Measurements from ENCODE around the gene SULT6B1.
"Not testable (repeated sequence)": the region's sequence is repeated elsewhere in the genome, so short reads cannot be mapped to it uniquely, and the experiment has no call there.

The SULT6B1 gene

GRCh38 chr2:37195862-37196319 is 7.4 kb upstream of the SULT6B1 start:
- not testable (repeated sequence) for DNase-seq

- no peak for DNase-seq
These were observed 4.1 kb upstream of the SULT6B1 start for GRCh38 chr2:37192551-37192950.

GRCh38 chr2:37191747-37192146 is 3.3 kb upstream of the SULT6B1 start:
- DNase-seq = no peak

- DNase-seq = no peak
These were observed 2.8 kb upstream of the SULT6B1 start for GRCh38 chr2:37191253-37191652.

GRCh38 chr2:37190290-37190689 is 1.8 kb upstream of the SULT6B1 start:
- no peak for DNase-seq

- peak; percentile 78 to 81 (median 81) for DNase-seq
These were observed 1.1 kb upstream of the SULT6B1 start for GRCh38 chr2:37189452-37190153.

GRCh38 chr2:37181726-37182684 is 6.5 kb downstream of the SULT6B1 start:
- DNase-seq = no peak

- no peak for DNase-seq
These were observed 7.8 kb downstream of the SULT6B1 start for GRCh38 chr2:37180640-37181039.

GRCh38 chr2:37180006-37180639 is 8.3 kb downstream of the SULT6B1 start:
- DNase-seq = no peak

- no peak for DNase-seq
These were observed 14.7 kb downstream of the SULT6B1 start for GRCh38 chr2:37173741-37174140.

- DNase-seq = no peak
These were observed 16.9 kb downstream of the SULT6B1 start for GRCh38 chr2:37171624-37171950.

- DNase-seq = peak; percentile 54 to 65 (median 63)
These were observed 20.1 kb downstream of the SULT6B1 start for GRCh38 chr2:37168217-37168981.

GRCh38 chr2:37167636-37168180 is 20.8 kb downstream of the SULT6B1 start:
- DNase-seq = no peak

GRCh38 chr2:37164757-37165156 is 23.7 kb downstream of the SULT6B1 start:
- no peak for DNase-seq

- DNase-seq = peak; percentile 94 to 95 (median 95)
These were observed 31.4 kb downstream of the SULT6B1 start, which contains the start of gene EIF2AK2 for GRCh38 chr2:37156857-37157714. TSS of gene EIF2AK2 (minus strand) at chr2:37156980. CDS start at chr2:37147806, 9,174 bp downstream.

- peak; percentile 51 to 61 (median 58) for DNase-seq
These were observed 32.2 kb downstream of the SULT6B1 start for GRCh38 chr2:37156071-37156856.

GRCh38 chr2:37154785-37155184 is 33.7 kb downstream of the SULT6B1 start:
- no peak for DNase-seq

GRCh38 chr2:37153224-37153623 is 35.2 kb downstream of the SULT6B1 start:
- DNase-seq = no peak

- no peak for DNase-seq
These were observed 38.7 kb downstream of the SULT6B1 start for GRCh38 chr2:37149626-37150322.

GRCh38 chr2:37148325-37148724 is 40.1 kb downstream of the SULT6B1 start:
- no peak for DNase-seq

Data from suppressor macrophage treated with lipopolysaccharide for 1 hour (primary cell).